Upper lobe of left lung (tissue), 6 donors: ENCODE measurements around the gene SOWAHC. TPM values are rescaled to one million over a fixed set of nuclear protein-coding genes. Genes with fewer than 3 reads are reported as not detected.

Source experiments
- ATAC-seq, 2 donors: fragments of 200-7000 bp; cut with Tn5 transposase; one replicate each; pipeline ENCODE4 v1.9.1; 2022; ENCODE audit warnings: mild to moderate bottlenecking in 2 of 2, moderate library complexity in 2 of 2; ENCODE audit not compliant: low FRiP score in 2 of 2
- DNase-seq, 2 donors: peaks; one replicate each; pipeline ENCODE4 v3.0.0-alpha.2; 2019 to 2020
- H3K27ac ChIP-seq, 4 donors: fragments of 200-600 bp; sonication (generic); one replicate each; pipeline ENCODE4 v1.5.1; 2016 to 2019
- H3K27me3 ChIP-seq, 4 donors: fragments of 200-600 bp; sonication (generic); one replicate each; pipeline ENCODE4 v1.5.1; 2017 to 2019
- H3K36me3 ChIP-seq, 4 donors: fragments of 200-600 bp; sonication (generic); one replicate each; pipeline ENCODE4 v1.5.1; 2016 to 2019
- H3K4me1 ChIP-seq, 4 donors: fragments of 200-600 bp; sonication (generic); one replicate each; pipeline ENCODE4 v1.5.1; 2018 to 2019
- H3K4me3 ChIP-seq, 4 donors: fragments of 200-600 bp; sonication (generic); one replicate each; pipeline ENCODE4 v1.5.1; 2017 to 2019; ENCODE audit warnings: mild to moderate bottlenecking in 2 of 4, moderate library complexity in 1 of 4
- H3K9me3 ChIP-seq, 4 donors: fragments of 200-600 bp; sonication (generic); one replicate each; pipeline ENCODE4 v1.5.1; 2018 to 2019
- EP300 ChIP-seq, 4 donors: sonication (generic); formaldehyde crosslinking; IDR thresholded peaks; one replicate each; pipeline ENCODE4 v1.5.1; 2017; ENCODE audit warnings: antibody characterized with exemption in 4 of 4, control low read depth in 2 of 4
- POLR2A ChIP-seq, 4 donors: fragments of 450-650 bp; IDR thresholded peaks; one replicate each; pipeline ENCODE4 v1.5.1; 2016 to 2017; ENCODE audit warnings: antibody characterized with exemption in 4 of 4, mild to moderate bottlenecking in 2 of 4
- POLR2AphosphoS5 ChIP-seq, 2 donors: sonication (generic); formaldehyde crosslinking; IDR thresholded peaks; one replicate each; pipeline ENCODE4 v1.5.1; 2017; ENCODE audit warnings: antibody characterized with exemption in 2 of 2
- WGBS, 2 donors: methylation state at CpG; one replicate each; pipeline ENCODE4 v1.1.5; 2017 to 2018; 5-methylcytosine and 5-hydroxymethylcytosine counted together
- total RNA-seq, 6 donors: library from RNA; depleted of rRNA in 4 of 6; stranded (reverse); fragments of >200 nt in 4 of 6; gene quantifications; one replicate each; pipeline versions ENCODE4 v1.1.0 to v1.2.1, GENCODE V29; 2016 to 2021
- TF ChIP-seq, protein P1 (sequence below), 6 experiments: fragments of 450-650 bp in 4 of 6; fragments of 200-600 bp in 2 of 6; sonication (generic) in 2 of 6; IDR thresholded peaks; one replicate each; pipeline ENCODE4 v1.5.1; 2016 to 2019; ENCODE audit warnings: antibody characterized with exemption in 6 of 6
- donor health status: DM: no; HTN: no; CAD: no; lungs with moderate emphysema.
- donor health status: DM: no; HTN: yes; CAD: no; lungs with severe emphysema.

SOWAHC gene
- total RNA-seq, 6 donors from 2014 or later: 17.8 to 30.7 (median 24.7) TPM

GRCh38 chr2:109647636-109648035 lies 33.5 kb downstream of the SOWAHC start:
- H3K36me3 ChIP-seq: no peaks in the 10 kb centered on the region
- no peaks in the 10 kb centered on the region for H3K9me3 ChIP-seq
- no peaks in the 10 kb centered on the region for H3K27me3 ChIP-seq
- WGBS, 2 donors: 87 to 94% methylated on average over 7 of the region's 7 CpGs
- peaks cover 0 to 16% (median 15%) of the 10 kb centered on the region in 4 donors for H3K4me1 ChIP-seq
- TF ChIP-seq POLR2AphosphoS5 (IDR thresholded peaks at IDR 0.05) (no peak), EP300 (IDR thresholded peaks at IDR 0.05) (no peak), POLR2A (IDR thresholded peaks at IDR 0.05) (no peak)
- TF ChIP-seq, protein P1, sequence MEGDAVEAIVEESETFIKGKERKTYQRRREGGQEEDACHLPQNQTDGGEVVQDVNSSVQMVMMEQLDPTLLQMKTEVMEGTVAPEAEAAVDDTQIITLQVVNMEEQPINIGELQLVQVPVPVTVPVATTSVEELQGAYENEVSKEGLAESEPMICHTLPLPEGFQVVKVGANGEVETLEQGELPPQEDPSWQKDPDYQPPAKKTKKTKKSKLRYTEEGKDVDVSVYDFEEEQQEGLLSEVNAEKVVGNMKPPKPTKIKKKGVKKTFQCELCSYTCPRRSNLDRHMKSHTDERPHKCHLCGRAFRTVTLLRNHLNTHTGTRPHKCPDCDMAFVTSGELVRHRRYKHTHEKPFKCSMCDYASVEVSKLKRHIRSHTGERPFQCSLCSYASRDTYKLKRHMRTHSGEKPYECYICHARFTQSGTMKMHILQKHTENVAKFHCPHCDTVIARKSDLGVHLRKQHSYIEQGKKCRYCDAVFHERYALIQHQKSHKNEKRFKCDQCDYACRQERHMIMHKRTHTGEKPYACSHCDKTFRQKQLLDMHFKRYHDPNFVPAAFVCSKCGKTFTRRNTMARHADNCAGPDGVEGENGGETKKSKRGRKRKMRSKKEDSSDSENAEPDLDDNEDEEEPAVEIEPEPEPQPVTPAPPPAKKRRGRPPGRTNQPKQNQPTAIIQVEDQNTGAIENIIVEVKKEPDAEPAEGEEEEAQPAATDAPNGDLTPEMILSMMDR (IDR thresholded peaks at IDR 0.05): no peak
- no peak overlapping the region for H3K4me3 ChIP-seq
- no peak for ATAC-seq
- no peak overlapping the region for H3K27ac ChIP-seq
- DNase-seq: no peak

- H3K4me3 ChIP-seq: no peak overlapping the region
- peaks cover 0 to 16% (median 15%) of the 10 kb centered on the region in 4 donors for H3K4me1 ChIP-seq
- no peaks in the 10 kb centered on the region for H3K36me3 ChIP-seq
- no peaks in the 10 kb centered on the region for H3K9me3 ChIP-seq
- TF ChIP-seq EP300 (IDR thresholded peaks at IDR 0.05) (no peak), POLR2AphosphoS5 (IDR thresholded peaks at IDR 0.05) (no peak), POLR2A (IDR thresholded peaks at IDR 0.05) (no peak)
- TF ChIP-seq, protein P1 (IDR thresholded peaks at IDR 0.05): no peak
- no peak overlapping the region for H3K27ac ChIP-seq
- DNase-seq: no peak
- 82 to 88% methylated on average over 8 of the region's 8 CpGs for WGBS, 2 donors
- ATAC-seq: no peak
- H3K27me3 ChIP-seq: no peaks in the 10 kb centered on the region
These were observed 33.9 kb downstream of the SOWAHC start for GRCh38 chr2:109648041-109648527.

DNA sequence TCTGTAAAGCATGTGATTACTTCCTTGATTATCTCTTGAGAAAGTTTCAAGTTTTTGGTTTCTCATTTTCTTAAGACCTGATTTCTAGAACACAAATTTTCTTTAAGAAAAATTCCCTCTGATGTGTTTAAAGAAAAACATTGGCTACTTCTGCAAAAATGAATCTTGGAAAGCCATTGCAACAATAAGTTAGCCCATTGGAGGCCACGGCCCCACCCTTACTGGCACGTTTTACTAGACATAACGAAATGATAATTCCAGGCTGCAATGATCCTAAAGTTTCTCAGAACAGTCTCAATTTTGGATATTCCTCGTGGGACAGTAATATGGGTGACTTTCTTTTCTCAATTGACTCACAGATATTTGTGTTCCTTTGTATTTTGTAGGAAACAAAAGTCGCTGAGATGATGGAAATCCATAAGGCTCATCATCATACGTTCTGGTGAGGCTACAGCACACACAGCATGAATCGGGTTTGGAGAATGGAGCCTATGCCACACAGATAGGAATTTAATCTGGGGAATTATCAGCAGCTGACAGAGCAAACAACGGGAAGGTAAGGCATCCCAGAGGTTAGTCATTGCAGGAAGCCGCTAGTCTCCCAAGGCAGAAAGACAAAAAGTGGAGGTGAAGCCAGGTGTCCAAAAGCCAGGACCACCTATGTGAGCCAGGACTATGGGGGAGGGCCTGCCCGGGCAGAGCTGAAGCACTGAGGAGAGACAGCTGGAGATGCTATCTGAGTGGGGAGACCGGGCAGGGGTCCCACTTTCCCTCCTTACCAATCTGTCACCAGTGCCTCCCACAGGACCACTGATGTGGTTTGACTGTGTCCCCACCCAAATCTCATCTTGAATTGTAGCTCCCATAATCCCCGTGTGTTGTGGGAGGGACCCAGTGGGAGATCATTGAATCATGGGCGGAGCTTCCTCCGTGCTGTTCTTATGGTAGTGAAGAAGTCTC lies 35.9 kb downstream of the SOWAHC start:
- 86 to 89% methylated on average over 14 of the region's 14 CpGs for WGBS, 2 donors
- H3K36me3 ChIP-seq: no peaks in the 10 kb centered on the region

DNA sequence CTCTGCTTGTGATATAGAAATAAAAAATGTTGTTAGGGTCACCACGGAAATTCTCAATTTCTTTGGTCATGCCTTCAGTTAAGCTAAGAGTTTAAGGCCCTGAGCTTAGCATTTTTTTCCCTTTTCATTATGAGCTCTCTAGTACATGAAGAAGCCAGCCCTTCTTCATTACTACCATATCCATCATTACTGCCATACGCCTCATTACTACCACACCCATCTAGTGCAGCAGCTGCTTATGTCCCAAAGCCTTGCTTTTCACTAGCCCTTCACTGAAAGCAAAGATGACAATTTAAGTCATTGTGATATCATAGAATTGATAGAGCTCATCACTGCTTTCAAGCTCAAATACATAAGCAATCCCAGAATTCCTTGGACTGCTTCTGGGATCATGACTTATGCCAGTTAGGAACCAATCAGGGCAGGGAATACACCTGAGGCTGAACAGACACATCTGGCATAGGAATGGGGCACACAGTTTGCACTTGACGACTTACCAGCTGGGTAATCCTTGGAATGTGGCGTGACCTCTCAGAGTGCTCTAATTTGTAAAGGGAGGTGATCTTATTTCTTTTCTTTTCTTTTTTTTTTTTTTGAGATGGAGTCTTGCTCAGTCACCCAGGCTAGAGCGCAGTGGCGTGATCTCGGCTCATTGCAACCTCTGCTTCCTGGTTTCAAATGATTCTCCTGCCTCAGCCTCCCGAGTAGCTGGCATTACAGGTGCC lies 40.3 kb downstream of the SOWAHC start:
- H3K27ac ChIP-seq: no peak overlapping the region
- no peak for DNase-seq
- 90 to 94% methylated on average over 8 of the region's 8 CpGs for WGBS, 2 donors

More for the DNA sequence above, 35.9 kb downstream of the SOWAHC start:
- ATAC-seq: no peak
- H3K4me1 ChIP-seq: peaks cover 0 to 3% (median 2%) of the 10 kb centered on the region in 4 donors
- H3K4me3 ChIP-seq: no peak overlapping the region
- TF ChIP-seq EP300 (IDR thresholded peaks at IDR 0.05) (no peak), POLR2AphosphoS5 (IDR thresholded peaks at IDR 0.05) (no peak), POLR2A (IDR thresholded peaks at IDR 0.05) (no peak)
- TF ChIP-seq, protein P1 (IDR thresholded peaks at IDR 0.05): no peak
- DNase-seq: no peak
- H3K27ac ChIP-seq: no peak overlapping the region
- H3K9me3 ChIP-seq: no peaks in the 10 kb centered on the region
- H3K27me3 ChIP-seq: no peaks in the 10 kb centered on the region

More for the DNA sequence above, 40.3 kb downstream of the SOWAHC start:
- TF ChIP-seq, protein P1 (IDR thresholded peaks at IDR 0.05): no peak
- TF ChIP-seq POLR2A (IDR thresholded peaks at IDR 0.05) (no peak), POLR2AphosphoS5 (IDR thresholded peaks at IDR 0.05) (no peak), EP300 (IDR thresholded peaks at IDR 0.05) (no peak)
- no peak overlapping the region for H3K4me3 ChIP-seq
- no peaks in the 10 kb centered on the region for H3K27me3 ChIP-seq
- no peak for ATAC-seq
- no peaks in the 10 kb centered on the region for H3K36me3 ChIP-seq
- no peaks in the 10 kb centered on the region for H3K4me1 ChIP-seq
- H3K9me3 ChIP-seq: no peaks in the 10 kb centered on the region
